Endothelial cell of umbilical vein (primary cell): ENCODE measurements around the gene EFCAB8. TPM values are rescaled to one million over a fixed set of nuclear protein-coding genes. Genes with fewer than 3 reads are reported as not detected.

Experiments
- BruUV-seq: library from RNA; stranded (reverse); fragments of 400-500 nt; replicated peaks from 2 replicates; lab custom pipeline; 2021; lab: Mats Ljungman, UMichigan
- CTCF ChIA-PET: fragments of 300-600, 350-600 bp; sonication (Branson Sonifier 250); formaldehyde crosslinking; loops from one replicate; lab custom pipeline; 2021; ENCODE audit warnings: antibody characterized with exemption, inconsistent platforms; lab: Charles Lee
- POLR2A ChIA-PET: fragments of 300-600, 350-600 bp; sonication (Branson Sonifier 250); formaldehyde crosslinking; loops from one replicate; lab custom pipeline; 2021; ENCODE audit warnings: antibody characterized with exemption, inconsistent platforms; lab: Charles Lee
- DNase-seq: peaks from one replicate; pipeline ENCODE4 v3.0.0-alpha.2; 2011; ENCODE audit warnings: low read depth, low spot score
- FAIRE-seq: peaks from 2 replicates; lab custom pipeline; 2011; peaks lifted over from hg19 to GRCh38; lab: Jason Lieb, UNC
- H2AFZ ChIP-seq: 2 replicates; pipeline ENCODE4 v1.6.0; 2012; ENCODE audit warnings: low read depth, low read length, control low read depth, inconsistent platforms
- H3K27ac ChIP-seq: 2 replicates; pipeline ENCODE4 v1.5.1; 2011; ENCODE audit warnings: low read depth, mild to moderate bottlenecking, control low read depth, low read length, moderate library complexity; ENCODE audit not compliant: insufficient read depth
- H3K27me3 ChIP-seq, 2 experiments: 2 replicates each; pipeline versions ENCODE4 v1.6.0 to v1.6.1; 2011; ENCODE audit warnings: low read length in 2 of 2, mixed read lengths in 1 of 2; ENCODE audit not compliant: control insufficient read depth in 2 of 2, insufficient read depth in 2 of 2
- H3K36me3 ChIP-seq, 2 experiments: 2 replicates in 1 of 2; 3 replicates in 1 of 2; pipeline ENCODE4 v1.5.1; 2011; ENCODE audit warnings: low read length in 2 of 2, mild to moderate bottlenecking in 1 of 2, moderate library complexity in 1 of 2; ENCODE audit not compliant: control insufficient read depth in 2 of 2, insufficient read depth in 2 of 2; ENCODE audit errors: extremely low read depth in 1 of 2
- H3K4me1 ChIP-seq: 3 replicates; pipeline ENCODE4 v1.5.1; 2011; ENCODE audit warnings: mild to moderate bottlenecking, low read length; ENCODE audit not compliant: control insufficient read depth, insufficient read depth; ENCODE audit errors: extremely low read depth
- H3K4me2 ChIP-seq: 2 replicates; pipeline ENCODE4 v1.6.1; 2011; ENCODE audit warnings: low read length, control low read depth, mixed read lengths; ENCODE audit not compliant: insufficient read depth
- H3K4me3 ChIP-seq, 3 experiments: fragments of 200-600 bp in 1 of 3; sonication (generic), shearing (Covaris generic) in 1 of 3; replicated peaks in 1 of 3; 2 replicates each; pipeline ENCODE4 v1.5.1; 2011 to 2016; ENCODE audit warnings: control low read depth in 3 of 3, low read length in 3 of 3, mild to moderate bottlenecking in 2 of 3, inconsistent platforms in 1 of 3, low read depth in 1 of 3, moderate library complexity in 1 of 3; ENCODE audit not compliant: insufficient read depth in 1 of 3
- H3K79me2 ChIP-seq: 2 replicates; pipeline ENCODE4 v1.6.0; 2012; ENCODE audit warnings: low read length, inconsistent platforms; ENCODE audit not compliant: control insufficient read depth, insufficient read depth
- H3K9ac ChIP-seq: replicated peaks from 2 replicates; pipeline ENCODE3; 2011; ENCODE audit warnings: low read length, control low read depth; ENCODE audit not compliant: insufficient read depth; ENCODE audit errors: extremely low read depth
- H3K9me1 ChIP-seq: replicated peaks from 3 replicates; pipeline ENCODE4 v1.6.0; 2011; ENCODE audit warnings: mild to moderate bottlenecking, low read length; ENCODE audit not compliant: control insufficient read depth, insufficient read depth; ENCODE audit errors: extremely low read depth
- H3K9me3 ChIP-seq: replicated peaks from 2 replicates; pipeline ENCODE4 v1.5.1; 2012; ENCODE audit warnings: low read length, inconsistent platforms; ENCODE audit not compliant: control insufficient read depth, insufficient read depth
- H4K20me1 ChIP-seq: replicated peaks from 2 replicates; pipeline ENCODE3; 2011; ENCODE audit warnings: mild to moderate bottlenecking, low read length; ENCODE audit not compliant: control insufficient read depth, insufficient read depth; ENCODE audit errors: extremely low read depth
- EZH2 ChIP-seq: IDR thresholded peaks from 2 replicates; pipeline ENCODE4 v1.6.1; 2012; ENCODE audit warnings: borderline replicate concordance, low read depth, mild to moderate bottlenecking, moderate library complexity, low read length, inconsistent platforms; ENCODE audit not compliant: severe bottlenecking
- FOS ChIP-seq: IDR thresholded peaks from 2 replicates; pipeline ENCODE4 v1.6.1; 2011; ENCODE audit warnings: mild to moderate bottlenecking, low read length, moderate library complexity, borderline replicate concordance; ENCODE audit not compliant: insufficient read depth
- GATA2 ChIP-seq: IDR thresholded peaks from 2 replicates; pipeline ENCODE4 v1.7.0; 2011; ENCODE audit warnings: low read depth, mild to moderate bottlenecking, moderate library complexity, mixed read lengths, low read length; ENCODE audit not compliant: insufficient read length, insufficient read depth
- JUN ChIP-seq: IDR thresholded peaks from 2 replicates; pipeline ENCODE4 v1.6.1; 2011; ENCODE audit warnings: borderline replicate concordance, low read depth; ENCODE audit not compliant: insufficient read length, insufficient read depth
- MYC ChIP-seq: IDR thresholded peaks from one replicate; pipeline ENCODE4 v1.6.1; 2011; ENCODE audit warnings: mild to moderate bottlenecking, low read depth, low read length
- POLR2A ChIP-seq: IDR thresholded peaks from 2 replicates; pipeline ENCODE4 v1.6.1; 2012; ENCODE audit warnings: low read depth, mild to moderate bottlenecking, control low read depth, low read length
- POLR2AphosphoS5 ChIP-seq: IDR thresholded peaks from 2 replicates; pipeline ENCODE4 v1.6.1; 2012; ENCODE audit warnings: low read depth, mild to moderate bottlenecking, control low read depth, low read length, moderate library complexity; ENCODE audit not compliant: insufficient read depth
- dilution Hi-C: fragments of 300-500 bp; cut with MboI; formaldehyde crosslinking; loops from one replicate; pipeline ENCODE4 v1.15.0; 2019; ENCODE audit warnings: low sequenced_read_pairs; ENCODE audit not compliant: extremely low pct_ligation_motif_present
- intact Hi-C: fragments of 100-400 bp; cut with micrococcal nuclease; formaldehyde crosslinking; loops from one replicate; pipeline ENCODE4 v1.10.0; 2022
- polyA plus RNA-seq, 4 experiments: library from polyadenylated mRNA; depleted of rRNA in 3 of 4; stranded (reverse) in 3 of 4; unstranded in 1 of 4; fragments of >200 nt; gene quantifications; 2 replicates each; pipeline versions ENCODE4 v1.2.1 to v1.2.3, GENCODE V29; 2011 to 2012; ENCODE audit warnings: missing spikeins in 1 of 4
- total RNA-seq: library from RNA; stranded (reverse); gene quantifications from 2 replicates; pipeline ENCODE4 v1.2.3, GENCODE V29; 2021
- TF ChIP-seq, protein P1 (sequence below), 2 donors: IDR thresholded peaks; 1 replicate in 1 of 2; 2 replicates in 1 of 2; pipeline ENCODE4 v1.5.1; 2011; ENCODE audit warnings: low read length in 2 of 2, mild to moderate bottlenecking in 2 of 2, moderate library complexity in 2 of 2, control low read depth in 1 of 2, inconsistent platforms in 1 of 2, low read depth in 1 of 2; ENCODE audit not compliant: insufficient read depth in 1 of 2; ENCODE audit errors: extremely low read depth in 1 of 2
- TF ChIP-seq, protein P2 (sequence below): IDR thresholded peaks from 2 replicates; pipeline ENCODE4 v1.6.1; 2011; ENCODE audit not compliant: insufficient read depth, insufficient read length

EFCAB8 gene
- total and polyA plus RNA-seq, 2 donors (not counting 3 experiments of a cell fraction or from before 2014, with no cell fraction given): 0.01 to 0.31 TPM

DNA sequence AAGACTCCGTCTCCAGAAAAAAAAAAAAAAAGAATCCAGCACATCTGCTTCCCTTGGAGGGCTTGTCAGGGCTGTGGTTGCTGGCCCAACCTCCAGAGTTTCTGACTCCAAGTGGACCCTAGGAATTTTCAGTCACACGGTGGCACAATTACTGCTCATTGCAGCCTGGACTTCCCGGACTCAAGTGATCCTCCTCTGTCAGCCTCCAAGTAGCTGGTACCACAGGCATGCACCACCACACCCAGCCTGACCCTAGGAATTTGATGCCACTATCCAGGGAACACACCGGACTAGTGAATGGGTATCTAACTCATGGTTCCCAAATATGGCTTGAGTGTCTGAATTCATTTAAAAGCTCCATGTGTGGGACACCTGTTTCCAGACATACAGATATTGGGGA lies 48.8 kb upstream of the EFCAB8 start:
- ChIA-PET POLR2A (no interaction called here), CTCF (no interaction called here)
- BruUV-seq: no TSS peak
- Histone ChIP-seq H3K27me3 (no peaks in the 10 kb centered on the region), H3K4me2 (no peak overlapping the region), H3K4me3 (no peak overlapping the region), H3K36me3 (peaks cover 0 to 7% of the 10 kb centered on the region in 2 experiments), H4K20me1 (no peaks in the 10 kb centered on the region), H3K9me1 (no peaks in the 10 kb centered on the region), H3K79me2 (no peaks in the 10 kb centered on the region), H3K9me3 (no peaks in the 10 kb centered on the region), H3K9ac (no peak overlapping the region), H3K27ac (no peak overlapping the region), H3K4me1 (no peaks in the 10 kb centered on the region), H2AFZ (no peak overlapping the region)
- TF ChIP-seq, protein P1, sequence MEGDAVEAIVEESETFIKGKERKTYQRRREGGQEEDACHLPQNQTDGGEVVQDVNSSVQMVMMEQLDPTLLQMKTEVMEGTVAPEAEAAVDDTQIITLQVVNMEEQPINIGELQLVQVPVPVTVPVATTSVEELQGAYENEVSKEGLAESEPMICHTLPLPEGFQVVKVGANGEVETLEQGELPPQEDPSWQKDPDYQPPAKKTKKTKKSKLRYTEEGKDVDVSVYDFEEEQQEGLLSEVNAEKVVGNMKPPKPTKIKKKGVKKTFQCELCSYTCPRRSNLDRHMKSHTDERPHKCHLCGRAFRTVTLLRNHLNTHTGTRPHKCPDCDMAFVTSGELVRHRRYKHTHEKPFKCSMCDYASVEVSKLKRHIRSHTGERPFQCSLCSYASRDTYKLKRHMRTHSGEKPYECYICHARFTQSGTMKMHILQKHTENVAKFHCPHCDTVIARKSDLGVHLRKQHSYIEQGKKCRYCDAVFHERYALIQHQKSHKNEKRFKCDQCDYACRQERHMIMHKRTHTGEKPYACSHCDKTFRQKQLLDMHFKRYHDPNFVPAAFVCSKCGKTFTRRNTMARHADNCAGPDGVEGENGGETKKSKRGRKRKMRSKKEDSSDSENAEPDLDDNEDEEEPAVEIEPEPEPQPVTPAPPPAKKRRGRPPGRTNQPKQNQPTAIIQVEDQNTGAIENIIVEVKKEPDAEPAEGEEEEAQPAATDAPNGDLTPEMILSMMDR (IDR thresholded peaks at IDR 0.05; ENCODE audit: extremely low read depth in 1 of 2, insufficient read depth in 1 of 2, low read depth in 1 of 2, low read length in 2 of 2): no peak
- TF ChIP-seq MYC (no peak), POLR2A (no peak), POLR2AphosphoS5 (no peak), JUN (no peak), EZH2 (no peak)
- intact Hi-C loops (no loop called here), dilution Hi-C loops (no loop called here)
- FAIRE-seq (no peak), DNase-seq (no peak)

DNA sequence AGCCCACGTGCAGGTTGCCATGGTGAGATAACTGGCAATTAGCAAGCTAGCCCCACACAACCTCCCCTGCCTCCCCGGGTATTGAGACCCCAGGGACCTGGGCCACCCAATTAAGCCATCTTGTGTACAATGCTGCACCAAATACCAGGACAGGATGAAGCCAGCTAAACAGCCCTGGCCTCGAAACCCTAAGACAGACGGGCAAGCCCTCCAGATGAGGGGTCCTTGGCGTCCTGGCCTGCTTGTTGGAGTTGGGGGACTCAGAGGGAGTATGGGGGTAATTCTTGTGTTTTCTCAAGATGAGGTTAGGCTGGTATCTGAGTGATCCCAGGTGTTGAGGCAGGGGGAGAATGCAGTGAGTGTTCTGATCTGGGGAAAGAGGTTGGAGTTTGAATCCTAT lies 47.8 kb upstream of the EFCAB8 start:
- Histone ChIP-seq H3K4me2 (no peak overlapping the region), H3K4me3 (no peak overlapping the region), H3K9ac (no peak overlapping the region), H3K9me1 (no peaks in the 10 kb centered on the region), H3K27ac (no peak overlapping the region), H3K9me3 (no peaks in the 10 kb centered on the region), H3K27me3 (no peaks in the 10 kb centered on the region), H3K79me2 (no peaks in the 10 kb centered on the region), H3K36me3 (peaks cover 0 to 7% of the 10 kb centered on the region in 2 experiments), H4K20me1 (no peaks in the 10 kb centered on the region), H3K4me1 (no peaks in the 10 kb centered on the region), H2AFZ (no peak overlapping the region)
- TF ChIP-seq EZH2 (no peak), JUN (no peak), FOS (no peak), POLR2A (no peak), POLR2AphosphoS5 (no peak), MYC (no peak), GATA2 (no peak)
- TF ChIP-seq, protein P1 (IDR thresholded peaks at IDR 0.05; ENCODE audit: extremely low read depth in 1 of 2, insufficient read depth in 1 of 2, low read depth in 1 of 2, low read length in 2 of 2): no peak
- TF ChIP-seq, protein P2, sequence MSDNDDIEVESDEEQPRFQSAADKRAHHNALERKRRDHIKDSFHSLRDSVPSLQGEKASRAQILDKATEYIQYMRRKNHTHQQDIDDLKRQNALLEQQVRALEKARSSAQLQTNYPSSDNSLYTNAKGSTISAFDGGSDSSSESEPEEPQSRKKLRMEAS: no peak
- CTCF ChIA-PET: interaction anchor here (1.0 kb wide), 1 partner anchor 21 kb away, joined by 3 read pairs; no protein-coding TSS in a partner anchor
- intact Hi-C loops: no loop called here
- no TSS peak for BruUV-seq
- dilution Hi-C loops: no loop called here
- DNase-seq: no peak
- POLR2A ChIA-PET: no interaction called here
- FAIRE-seq: no peak
